Measurements from ENCODE around the gene EGF. TPM values are rescaled to one million over a fixed set of nuclear protein-coding genes. Genes with fewer than 3 reads are reported as not detected.

EGF gene
- total and polyA plus RNA-seq, 10 donors = 0.03 to 2.5 (median 0.88) TPM; not detected in 1

GRCh38 chr4:109879636-109880314, 32.9 kb upstream of the EGF start:
- intact Hi-C loops (cut with DNase I; ENCODE audit: low total_unique reads) = no loop called here
- TF ChIP-seq POLR2A (IDR thresholded peaks at IDR 0.05) (no peak), CTCF (IDR thresholded peaks at IDR 0.05 in 8 of 11, conservative IDR thresholded peaks at IDR 0.05 in 3 of 11) (no peak), POLR2AphosphoS5 (IDR thresholded peaks at IDR 0.05) (no peak)
- no peaks in the 10 kb centered on the region for H3K9me3 ChIP-seq
- peak; percentile 53 for DNase-seq
- no peaks in the 10 kb centered on the region for H3K36me3 ChIP-seq
- WGBS, 5 donors = 91 to 96% (median 95%) methylated on average over 7 of the region's 7 CpGs
- no peaks in the 10 kb centered on the region for H3K4me1 ChIP-seq
- H3K27me3 ChIP-seq (replicated peaks in 1 of 7) = peaks cover 0 to 12% (median 0%) of the 10 kb centered on the region in 7 donors
- H3K27ac ChIP-seq = no peak overlapping the region
- no peak overlapping the region for H3K4me3 ChIP-seq

- no peak for DNase-seq
- TF ChIP-seq POLR2A (IDR thresholded peaks at IDR 0.05) = no peak
- TF ChIP-seq POLR2AphosphoS5 (IDR thresholded peaks at IDR 0.05) = no peak
- no peak for TF ChIP-seq CTCF (IDR thresholded peaks at IDR 0.05 in 8 of 11, conservative IDR thresholded peaks at IDR 0.05 in 3 of 11)
- Histone ChIP-seq H3K36me3 (no peaks in the 10 kb centered on the region), H3K27me3 (replicated peaks in 1 of 7) (no peaks in the 10 kb centered on the region), H3K27ac (no peak overlapping the region), H3K9me3 (no peaks in the 10 kb centered on the region), H3K4me1 (no peaks in the 10 kb centered on the region), H3K4me3 (no peak overlapping the region)
- intact Hi-C loops (cut with DNase I; ENCODE audit: low total_unique reads) = no loop called here
Observed at GRCh38 chr4:109886303-109886702, 26.4 kb upstream of the EGF start.

- Histone ChIP-seq H3K4me1 (no peaks in the 10 kb centered on the region), H3K9me3 (no peaks in the 10 kb centered on the region), H3K27ac (no peak overlapping the region), H3K36me3 (no peaks in the 10 kb centered on the region), H3K4me3 (no peak overlapping the region), H3K27me3 (replicated peaks in 1 of 7) (no peaks in the 10 kb centered on the region)
- intact Hi-C loops (cut with DNase I; ENCODE audit: low total_unique reads) = no loop called here
- TF ChIP-seq POLR2A (IDR thresholded peaks at IDR 0.05) (no peak), POLR2AphosphoS5 (IDR thresholded peaks at IDR 0.05) (no peak), CTCF (IDR thresholded peaks at IDR 0.05 in 8 of 11, conservative IDR thresholded peaks at IDR 0.05 in 3 of 11) (no peak)
- WGBS, 5 donors = 41 to 47% (median 42%) methylated on average over 6 of the region's 6 CpGs
- DNase-seq = no peak
Observed at GRCh38 chr4:109887071-109887470, 25.6 kb upstream of the EGF start.

- intact Hi-C loops (cut with DNase I; ENCODE audit: low total_unique reads) = no loop called here
- Histone ChIP-seq H3K4me1 (no peaks in the 10 kb centered on the region), H3K4me3 (no peak overlapping the region), H3K27me3 (replicated peaks in 1 of 7) (no peaks in the 10 kb centered on the region), H3K27ac (no peak overlapping the region), H3K9me3 (no peaks in the 10 kb centered on the region), H3K36me3 (no peaks in the 10 kb centered on the region)
- TF ChIP-seq POLR2A (IDR thresholded peaks at IDR 0.05) (no peak), POLR2AphosphoS5 (IDR thresholded peaks at IDR 0.05) (no peak)
- no peak for DNase-seq
Observed at GRCh38 chr4:109890076-109890475, 22.6 kb upstream of the EGF start.
